ENCODE results near the gene RHOG.

DNA sequence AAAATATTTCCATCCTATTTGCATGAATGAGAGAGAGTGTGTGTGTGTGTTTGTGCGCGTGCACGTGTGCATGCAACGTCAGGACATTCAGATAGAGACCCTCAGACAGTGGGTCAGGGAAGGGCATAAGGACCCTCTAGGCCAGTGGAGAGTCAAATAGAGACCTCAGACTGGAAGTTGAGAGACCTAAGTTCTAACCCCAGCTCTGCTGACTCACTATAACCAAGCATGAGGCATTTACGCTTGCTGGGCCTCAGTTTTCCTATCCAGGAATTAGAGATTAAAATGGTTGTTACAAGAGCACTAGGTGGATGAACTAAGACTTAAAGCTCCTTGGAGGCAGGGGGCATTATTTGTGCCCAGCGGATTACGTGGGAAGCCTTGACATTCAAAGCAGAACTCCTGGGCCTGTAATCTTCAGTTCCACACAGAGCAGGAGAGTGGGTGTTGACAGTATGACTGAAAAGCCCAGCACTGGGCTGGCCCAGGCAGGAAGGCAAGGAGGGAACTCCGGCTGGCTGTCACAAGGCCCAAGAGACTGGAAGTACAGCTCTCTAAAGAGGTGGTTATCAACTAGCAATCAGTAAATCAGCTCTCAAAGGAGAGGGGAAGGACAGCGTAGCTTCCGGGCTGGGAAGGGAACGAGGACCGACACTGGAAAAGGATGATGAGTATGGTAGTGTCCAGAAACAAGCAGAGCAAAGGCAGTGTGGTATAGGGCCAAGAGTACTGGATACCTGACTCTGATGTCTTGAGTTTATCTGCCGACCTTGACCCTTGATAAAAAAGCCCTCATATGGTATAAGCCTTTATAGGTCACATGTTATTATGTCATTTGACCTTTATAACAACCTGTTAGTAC lies 9.2 kb downstream of the RHOG start:
- TF ChIP-seq, protein P1, sequence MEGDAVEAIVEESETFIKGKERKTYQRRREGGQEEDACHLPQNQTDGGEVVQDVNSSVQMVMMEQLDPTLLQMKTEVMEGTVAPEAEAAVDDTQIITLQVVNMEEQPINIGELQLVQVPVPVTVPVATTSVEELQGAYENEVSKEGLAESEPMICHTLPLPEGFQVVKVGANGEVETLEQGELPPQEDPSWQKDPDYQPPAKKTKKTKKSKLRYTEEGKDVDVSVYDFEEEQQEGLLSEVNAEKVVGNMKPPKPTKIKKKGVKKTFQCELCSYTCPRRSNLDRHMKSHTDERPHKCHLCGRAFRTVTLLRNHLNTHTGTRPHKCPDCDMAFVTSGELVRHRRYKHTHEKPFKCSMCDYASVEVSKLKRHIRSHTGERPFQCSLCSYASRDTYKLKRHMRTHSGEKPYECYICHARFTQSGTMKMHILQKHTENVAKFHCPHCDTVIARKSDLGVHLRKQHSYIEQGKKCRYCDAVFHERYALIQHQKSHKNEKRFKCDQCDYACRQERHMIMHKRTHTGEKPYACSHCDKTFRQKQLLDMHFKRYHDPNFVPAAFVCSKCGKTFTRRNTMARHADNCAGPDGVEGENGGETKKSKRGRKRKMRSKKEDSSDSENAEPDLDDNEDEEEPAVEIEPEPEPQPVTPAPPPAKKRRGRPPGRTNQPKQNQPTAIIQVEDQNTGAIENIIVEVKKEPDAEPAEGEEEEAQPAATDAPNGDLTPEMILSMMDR (conservative IDR thresholded peaks at IDR 0.05 in 1 of 2, IDR thresholded peaks at IDR 0.05 in 1 of 2; ENCODE audit: low read depth in 1 of 2, low read length in 2 of 2), result no peak
- no peak for TF ChIP-seq EZH2 (IDR thresholded peaks at IDR 0.05; ENCODE audit: low read length, missing control alignments)

All from fibroblast of lung (primary cell).